D721Med (cell line): ENCODE data around the gene MED25.
"Not testable (repeated sequence)": the region's sequence is repeated elsewhere in the genome, so short reads cannot be mapped to it uniquely, and the experiment has no call there.

Experiments
- DNase-seq: peaks from one replicate; pipeline ENCODE4 v3.0.0; 2011; ENCODE audit warnings: low spot score; ENCODE audit not compliant: insufficient read length
- FAIRE-seq: peaks from 2 replicates; lab custom pipeline; 2011; peaks lifted over from hg19 to GRCh38; lab: Jason Lieb, UNC
- CTCF ChIP-seq: IDR thresholded peaks from 2 replicates; pipeline ENCODE4 v1.5.1; 2012; ENCODE audit warnings: mild to moderate bottlenecking, control low read depth; ENCODE audit not compliant: insufficient read depth; ENCODE audit errors: missing control alignments

MED25 gene

GRCh38 chr19:49814010-49814409 lies 4.1 kb upstream of the MED25 start:
- no peak for TF ChIP-seq CTCF
- FAIRE-seq, result no peak
- no peak for DNase-seq

DNA sequence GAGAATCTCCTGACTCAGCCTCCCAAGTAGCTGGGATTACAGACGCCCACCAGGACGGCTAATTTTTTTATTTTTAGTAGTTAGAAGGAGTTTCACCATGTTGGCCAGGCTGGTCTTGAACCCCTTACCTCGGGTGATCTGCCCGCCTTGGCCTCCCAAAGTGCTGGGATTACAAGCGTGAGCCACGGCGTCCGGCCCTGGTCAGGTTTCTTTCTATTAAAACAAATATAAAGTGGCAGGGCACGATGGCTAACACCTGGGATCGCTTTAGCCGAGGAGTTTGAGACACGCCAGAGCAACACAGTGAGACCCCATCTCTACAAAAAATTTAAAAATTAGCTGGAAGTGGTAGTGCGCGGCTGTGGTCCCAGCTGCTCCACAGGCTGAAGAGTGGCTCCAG lies 1.5 kb upstream of the MED25 start:
- FAIRE-seq (no peak), DNase-seq (no peak)
- TF ChIP-seq CTCF, result no peak

- no peak for DNase-seq
- FAIRE-seq, result no peak
- TF ChIP-seq CTCF, result no peak
Observed at GRCh38 chr19:49818649-49819370, 721 bp downstream of the MED25 start.

DNA sequence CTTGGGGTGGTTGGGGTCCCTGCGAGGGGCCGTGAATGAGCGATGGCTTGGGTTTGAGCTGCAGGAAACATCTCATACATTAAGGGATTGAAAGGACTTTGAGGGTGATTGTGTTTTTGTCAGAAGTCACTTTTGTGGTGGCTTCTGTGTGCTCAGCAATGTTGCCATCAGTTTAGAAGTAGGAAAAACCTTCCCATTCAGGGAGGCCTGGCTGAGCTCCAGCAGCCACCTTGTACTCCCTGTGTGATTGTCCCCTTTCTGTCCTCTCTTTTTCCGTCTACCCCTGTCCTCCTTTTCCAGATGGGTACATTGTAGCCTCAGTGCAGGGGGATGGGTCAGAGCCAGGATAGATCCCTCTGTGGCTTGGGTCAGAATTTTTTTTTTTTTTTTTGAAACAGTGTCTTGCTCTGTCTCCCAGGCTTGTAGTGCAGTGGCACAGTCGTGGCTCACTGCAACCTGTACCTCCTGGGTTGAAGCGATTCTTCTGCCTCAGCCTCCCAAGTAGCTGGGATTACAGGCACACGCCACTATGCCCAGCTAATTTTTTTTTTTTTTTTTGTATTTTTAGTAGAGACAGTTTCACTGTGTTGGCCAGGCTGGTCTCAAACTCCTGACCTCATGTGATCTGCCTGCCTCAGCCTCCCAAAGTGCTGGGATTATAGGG lies 1.5 kb downstream of the MED25 start:
- FAIRE-seq, DNase-seq: not testable (repeated sequence)

- no peak for TF ChIP-seq CTCF
- DNase-seq, result no peak
- no peak for FAIRE-seq
Observed at GRCh38 chr19:49820125-49820524, 2.0 kb downstream of the MED25 start.

DNA sequence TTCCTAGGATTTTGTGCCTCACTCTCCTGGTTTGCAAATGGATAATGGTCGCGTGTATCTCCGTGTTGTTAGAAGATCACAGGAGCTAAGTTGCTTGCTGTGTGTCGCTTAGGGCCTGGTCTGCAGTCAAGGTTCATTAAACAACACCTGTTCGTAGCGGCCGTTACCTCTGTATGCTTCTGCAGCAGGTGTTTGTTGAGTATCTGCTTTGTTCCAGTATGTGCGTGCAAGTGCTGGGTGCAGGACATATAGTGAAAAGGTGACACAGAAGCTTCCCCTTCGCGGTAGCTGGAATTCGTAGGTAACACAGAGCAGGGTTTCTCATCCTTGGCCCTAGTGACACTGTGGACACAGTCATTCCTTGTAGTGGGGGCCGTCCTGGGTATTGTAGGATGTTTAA lies 5.4 kb downstream of the MED25 start:
- FAIRE-seq (no peak), DNase-seq (no peak)
- no peak for TF ChIP-seq CTCF

DNA sequence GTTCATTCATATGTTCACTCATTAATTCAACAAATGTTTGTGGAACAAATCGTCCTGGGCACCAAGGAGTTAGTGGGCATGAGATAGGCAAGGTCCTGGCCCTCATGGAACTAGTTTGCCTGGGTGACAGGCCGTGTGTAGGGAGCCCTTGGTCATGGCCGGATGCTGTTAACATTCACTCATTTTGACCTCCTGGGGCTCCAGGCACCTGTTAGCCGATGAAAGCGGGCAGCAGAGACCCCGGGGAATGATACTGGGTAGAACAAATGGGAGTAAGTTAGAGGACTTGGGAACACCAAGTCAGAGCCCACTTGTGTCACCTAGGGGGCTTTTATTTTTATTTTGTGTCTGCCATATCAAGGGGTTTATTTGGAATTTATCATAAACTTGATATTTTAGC lies 6.6 kb downstream of the MED25 start:
- FAIRE-seq (no peak), DNase-seq (no peak)
- no peak for TF ChIP-seq CTCF
